HG02970 (cell line): ENCODE data around the gene UBALD2.
"Not testable (repeated sequence)": the region's sequence is repeated elsewhere in the genome, so short reads cannot be mapped to it uniquely, and the experiment has no call there.

Source experiments
- ATAC-seq: cut with Tn5 transposase; IDR thresholded peaks from one replicate; pipeline ENCODE4 v1.9.1; 2021; ENCODE audit warnings: mild to moderate bottlenecking, moderate library complexity, moderate number of reproducible peaks; ENCODE audit not compliant: unreplicated experiment, low FRiP score

UBALD2 gene

GRCh38 chr17:76275382-76276068 is 10.4 kb downstream of the UBALD2 start:
- no peak for ATAC-seq

DNA sequence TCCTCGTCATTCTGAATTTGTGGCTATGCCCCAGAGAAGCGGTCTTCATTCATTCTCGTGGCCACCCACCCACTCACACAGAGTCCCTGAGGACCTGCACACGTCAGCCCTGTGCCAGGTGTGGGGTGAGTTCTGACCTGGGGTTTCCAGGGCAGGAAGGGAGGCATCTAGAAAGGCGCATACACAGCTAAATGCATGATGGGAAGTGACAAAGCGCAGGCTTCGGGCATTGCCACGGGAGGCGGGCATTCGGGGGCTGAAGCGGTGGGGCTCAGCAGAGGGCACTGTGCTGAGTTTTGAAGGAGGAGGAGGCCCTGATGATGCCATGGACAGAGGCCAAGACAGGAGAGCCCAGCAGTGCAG is 10.9 kb downstream of the UBALD2 start:
- ATAC-seq: no peak

DNA sequence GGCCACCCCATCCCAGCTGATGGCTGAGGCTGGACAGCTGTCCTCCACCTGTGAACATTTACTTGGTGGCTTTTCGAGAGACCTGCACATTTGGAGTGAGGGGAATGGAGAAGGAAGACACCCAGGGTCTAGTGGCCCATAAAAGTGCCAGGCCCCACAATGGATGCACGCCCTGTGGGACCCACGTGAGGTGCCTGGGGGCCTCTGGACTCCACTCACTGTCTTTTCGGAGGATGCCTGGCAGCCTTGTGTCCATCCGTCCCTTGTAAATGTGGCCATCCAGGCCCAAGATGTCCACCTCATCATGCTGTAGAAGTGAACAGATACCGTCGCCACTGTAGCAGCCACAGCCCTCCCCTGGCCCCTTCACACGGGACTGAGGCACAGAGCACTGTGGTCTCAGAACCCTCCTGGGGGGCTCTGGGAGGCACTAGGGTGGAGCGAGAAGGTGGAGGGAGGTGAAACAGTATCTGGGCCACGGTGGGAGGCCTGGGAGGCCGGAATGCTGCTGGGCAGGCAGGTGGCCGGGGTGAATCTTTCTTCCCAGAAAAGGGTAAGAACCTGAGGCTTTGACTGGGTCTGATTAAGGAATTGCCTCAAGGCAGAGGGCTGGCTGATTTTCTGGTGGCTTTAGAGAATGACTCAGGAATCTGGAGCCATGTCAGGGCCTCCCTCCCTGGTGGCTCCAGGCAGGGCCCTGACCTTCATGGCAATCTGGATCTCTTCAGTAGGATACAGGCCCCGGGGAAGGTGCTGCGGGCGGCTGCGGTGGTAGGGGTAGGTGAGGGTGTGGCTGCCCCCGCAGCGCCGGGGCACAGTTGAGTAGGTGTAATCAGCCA is 11.5 kb downstream of the UBALD2 start:
- no peak for ATAC-seq

DNA sequence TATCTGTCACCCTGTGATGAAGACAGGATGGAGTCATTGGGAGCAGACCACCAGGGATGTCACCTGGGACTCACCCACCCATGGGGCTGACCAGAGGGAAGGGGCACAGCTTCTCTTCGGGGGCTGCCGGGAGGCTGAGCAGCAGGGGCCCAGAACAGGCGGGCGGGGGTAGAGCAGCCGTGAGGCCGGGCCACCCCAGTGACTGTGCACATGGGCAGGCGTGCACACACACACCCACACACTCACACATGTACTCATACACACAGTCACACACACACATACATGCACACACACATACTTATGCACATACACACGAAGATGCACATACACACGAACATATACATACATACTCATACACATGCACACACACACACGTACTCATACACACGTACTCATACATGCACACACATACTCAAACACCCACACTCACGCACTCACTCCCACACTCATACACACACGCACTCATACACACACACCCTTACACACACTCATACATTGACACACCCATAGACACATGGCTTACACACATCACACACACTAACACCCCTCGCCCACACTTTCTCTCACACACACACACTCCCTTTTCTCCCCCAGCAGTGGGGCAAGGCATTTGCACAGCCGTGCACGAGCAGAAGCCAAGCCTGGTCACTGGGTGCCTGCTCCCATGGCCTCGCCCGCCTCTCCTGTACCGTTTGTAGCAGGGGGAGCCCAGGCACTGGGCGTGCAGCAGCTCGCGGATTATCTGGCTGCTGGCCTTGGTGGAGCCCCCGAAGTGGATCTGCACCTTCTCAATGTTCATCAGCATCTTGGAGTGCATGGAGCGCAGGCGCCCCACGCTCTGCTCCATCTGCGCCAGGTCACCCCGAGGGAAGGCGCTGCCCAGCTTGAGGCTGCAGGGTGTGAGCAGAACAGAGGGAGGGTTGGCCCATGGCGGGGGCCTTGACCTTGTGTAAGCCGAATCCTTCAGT is 12.4 kb downstream of the UBALD2 start:
- no peak for ATAC-seq

- no peak for ATAC-seq
These were observed 13.2 kb downstream of the UBALD2 start for GRCh38 chr17:76278268-76278908.

DNA sequence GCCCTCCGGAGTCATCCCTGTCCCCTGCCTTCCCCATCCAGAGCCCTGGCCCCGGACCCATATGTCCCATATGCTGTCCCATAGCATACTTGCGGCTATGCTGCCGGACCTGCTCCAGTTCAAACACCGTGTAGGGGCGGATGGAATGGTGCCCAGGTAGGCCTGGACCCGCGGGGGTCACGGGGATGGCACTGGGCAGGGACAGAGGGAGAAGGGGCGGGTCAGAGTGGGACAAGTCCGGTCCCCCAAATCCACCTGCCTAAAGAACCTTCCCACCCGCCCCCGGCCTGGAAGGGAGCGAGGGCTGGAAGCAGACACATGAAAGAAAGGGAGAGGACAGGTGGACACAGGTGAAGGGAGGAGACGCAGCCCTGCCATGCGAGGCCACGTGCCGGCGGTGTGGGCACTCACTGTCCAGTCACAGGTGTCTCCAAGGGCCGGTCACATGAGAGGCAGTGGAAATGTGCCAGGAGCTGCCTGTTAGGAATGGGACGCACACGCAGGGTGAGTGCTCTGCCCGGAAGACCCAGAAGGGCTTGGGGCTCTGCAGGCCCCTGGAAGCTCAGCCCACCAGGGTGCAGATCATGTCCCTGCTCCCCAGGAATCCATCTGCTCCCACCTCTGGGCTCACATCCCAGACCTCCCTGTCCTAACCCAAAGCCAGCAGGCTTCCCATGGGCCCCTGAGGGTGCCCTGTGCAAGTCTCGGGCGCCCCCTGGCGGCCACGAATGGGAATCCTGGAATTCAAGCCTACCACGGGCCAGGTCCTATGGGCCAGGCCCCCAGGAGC is 14.0 kb downstream of the UBALD2 start:
- peak; percentile 45 for ATAC-seq

GRCh38 chr17:76279742-76280287 is 14.7 kb downstream of the UBALD2 start:
- ATAC-seq: no peak

- no peak for ATAC-seq
These were observed 15.5 kb downstream of the UBALD2 start for GRCh38 chr17:76280650-76281049.

- ATAC-seq: no peak
These were observed 16.6 kb downstream of the UBALD2 start for GRCh38 chr17:76281573-76282371.

DNA sequence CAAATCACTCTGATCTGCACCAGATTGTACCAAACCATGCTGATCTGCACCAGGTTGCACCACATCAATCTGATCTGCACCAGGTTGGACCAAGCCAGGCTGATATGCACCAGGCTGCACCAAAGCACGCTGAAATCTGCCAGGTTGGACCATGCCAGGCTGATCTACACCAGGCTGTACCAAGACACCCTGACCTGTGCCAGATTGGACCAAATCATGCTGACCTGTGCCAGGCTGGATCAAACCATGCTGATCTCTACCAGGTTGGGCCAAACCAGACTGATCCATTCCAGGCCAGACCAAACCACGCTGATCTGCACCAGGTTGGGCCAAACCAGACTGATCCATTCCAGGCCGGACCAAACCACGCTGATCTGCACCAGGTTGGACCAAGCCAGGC is 27.4 kb downstream of the UBALD2 start:
- no peak for ATAC-seq

- no peak for ATAC-seq
These were observed 28.0 kb downstream of the UBALD2 start for GRCh38 chr17:76293106-76293505.

- no peak for ATAC-seq
These were observed 31.0 kb downstream of the UBALD2 start for GRCh38 chr17:76296186-76296585.

- no peak for ATAC-seq
These were observed 31.7 kb downstream of the UBALD2 start for GRCh38 chr17:76296889-76297288.

- ATAC-seq: no peak
These were observed 32.3 kb downstream of the UBALD2 start for GRCh38 chr17:76297436-76297835.

DNA sequence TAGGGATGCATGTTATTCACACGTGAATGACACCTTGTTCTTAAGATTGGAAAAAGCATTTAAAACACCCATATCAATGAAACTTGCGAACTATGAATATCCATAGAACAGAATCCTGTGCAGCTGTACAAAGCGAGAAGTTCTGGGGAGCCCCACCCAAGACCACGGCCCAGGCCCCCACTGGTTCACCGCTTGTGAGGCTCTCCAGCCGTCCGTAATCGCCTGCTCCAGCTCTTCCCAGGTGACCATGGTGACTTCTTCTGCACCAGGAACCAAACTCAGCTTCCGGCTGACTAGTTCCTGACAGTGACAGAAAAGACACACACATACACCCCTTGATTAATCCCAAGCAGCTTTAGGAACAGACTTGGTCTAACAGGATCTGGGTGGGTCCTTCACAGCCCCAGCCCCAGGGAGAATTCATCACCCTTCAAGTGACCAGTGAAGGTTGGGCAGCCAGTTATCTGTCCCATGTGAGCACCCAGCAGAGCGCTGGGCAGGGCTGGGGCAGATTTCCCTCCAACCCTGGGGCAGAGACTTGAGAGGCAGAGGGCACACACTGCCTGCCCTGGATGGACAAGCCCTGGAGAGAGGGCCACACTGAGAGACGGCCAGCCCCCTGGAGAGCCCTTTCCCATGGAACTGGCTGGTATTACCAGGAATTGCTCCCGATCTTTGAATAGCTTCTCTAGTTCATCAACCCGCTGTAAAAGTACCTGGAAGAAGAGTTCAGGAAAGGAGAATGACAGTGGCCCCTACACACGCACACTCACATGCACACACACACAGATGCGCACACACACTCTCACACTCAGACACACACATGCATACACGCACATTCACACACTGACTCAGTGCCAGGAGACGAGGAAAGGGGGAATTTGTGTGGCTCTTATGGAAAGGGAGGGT is 39.3 kb downstream of the UBALD2 start:
- no peak for ATAC-seq

DNA sequence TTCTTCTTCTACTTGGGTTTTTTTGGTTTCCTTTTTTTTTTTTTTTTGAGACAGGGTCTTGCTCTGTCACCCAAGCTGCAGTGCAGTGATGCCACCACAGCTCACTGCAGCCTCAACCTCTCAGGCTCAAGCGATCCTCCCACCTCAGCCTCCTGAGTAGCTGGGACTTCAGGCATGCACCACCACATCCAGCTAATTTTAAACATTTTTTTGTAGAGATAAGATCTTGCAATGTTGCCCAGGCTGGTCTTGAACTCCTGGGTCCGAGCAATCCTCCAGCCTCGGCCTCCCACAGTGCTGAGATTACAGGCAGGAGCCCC is 39.9 kb downstream of the UBALD2 start:
- ATAC-seq: not testable (repeated sequence)

DNA sequence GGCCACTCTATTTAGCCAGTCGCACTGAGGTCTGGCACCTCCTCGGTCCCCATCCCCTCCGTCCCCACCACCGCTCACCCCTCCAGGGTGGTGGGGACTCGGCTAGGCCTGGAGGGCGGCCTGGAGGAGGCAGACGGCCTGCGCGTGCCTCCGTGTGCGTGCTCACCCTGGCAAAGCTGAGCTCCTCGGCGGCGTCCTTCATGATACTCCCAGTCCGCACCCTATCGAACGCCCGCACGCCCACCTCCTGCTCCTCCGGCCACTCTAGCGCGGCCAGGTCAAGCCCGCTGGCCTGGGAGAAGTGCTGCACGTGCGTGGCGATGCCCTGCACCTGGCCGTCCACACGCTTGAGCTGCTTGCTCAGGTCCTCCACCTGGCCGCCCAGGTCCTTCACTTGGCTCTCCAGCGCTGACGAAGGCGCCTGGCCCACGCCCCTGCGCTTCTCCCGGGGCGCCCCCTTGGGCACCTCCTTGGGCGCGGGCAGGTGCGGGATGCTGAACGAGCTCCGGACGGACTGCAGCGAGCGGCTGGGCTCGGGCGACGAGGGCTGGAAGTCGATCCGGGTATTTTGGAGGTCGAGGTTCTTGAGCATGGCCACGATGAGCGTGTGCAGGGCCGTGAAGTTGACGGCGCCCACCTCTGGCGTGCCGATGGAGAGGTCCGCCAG is 42.3 kb downstream of the UBALD2 start:
- no peak for ATAC-seq
